ENCODE data around the gene ESR2. TPM values are rescaled to one million over a fixed set of nuclear protein-coding genes. Genes with fewer than 3 reads are reported as not detected.

The ESR2 gene
- total and polyA plus RNA-seq, 2 donors (not counting 3 experiments of a cell fraction or from before 2014, with no cell fraction given): 0.10 to 0.58 TPM

GRCh38 chr14:64092338-64092737 lies 201.8 kb downstream of the ESR2 start:
- H2AFZ ChIP-seq (ENCODE audit: low read depth, low read length): no peak overlapping the region
- no peak overlapping the region for H3K4me2 ChIP-seq (ENCODE audit: insufficient read depth, low read length)
- no peak overlapping the region for H3K27ac ChIP-seq (ENCODE audit: insufficient read depth, low read depth, low read length)
- POLR2A ChIA-PET: no interaction called here
- no peaks in the 10 kb centered on the region for H4K20me1 ChIP-seq (replicated peaks; ENCODE audit: control insufficient read depth, extremely low read depth, insufficient read depth, low read length)
- BruUV-seq (replicated peaks): no TSS peak
- H3K27me3 ChIP-seq (ENCODE audit: control insufficient read depth in 2 of 2, insufficient read depth in 2 of 2, low read length in 2 of 2): no peaks in the 10 kb centered on the region
- CTCF ChIA-PET: no interaction called here
- H3K79me2 ChIP-seq (ENCODE audit: control insufficient read depth, insufficient read depth, low read length): no peaks in the 10 kb centered on the region
- no peak for DNase-seq (ENCODE audit: low read depth, low spot score)
- H3K9me1 ChIP-seq (replicated peaks; ENCODE audit: control insufficient read depth, extremely low read depth, insufficient read depth, low read length): no peaks in the 10 kb centered on the region
- no peak overlapping the region for H3K9ac ChIP-seq (replicated peaks; ENCODE audit: extremely low read depth, insufficient read depth, low read length)
- TF ChIP-seq POLR2A (IDR thresholded peaks at IDR 0.05; ENCODE audit: low read depth, low read length) (no peak), MAX (IDR thresholded peaks at IDR 0.05; ENCODE audit: insufficient read depth, insufficient read length) (no peak), FOS (IDR thresholded peaks at IDR 0.05; ENCODE audit: borderline replicate concordance, insufficient read depth, low read length) (no peak), POLR2AphosphoS5 (IDR thresholded peaks at IDR 0.05; ENCODE audit: insufficient read depth, low read depth, low read length) (no peak), CTCF (IDR thresholded peaks at IDR 0.05; ENCODE audit: extremely low read depth in 1 of 2, insufficient read depth in 1 of 2, low read depth in 1 of 2, low read length in 2 of 2) (no peak), EZH2 (IDR thresholded peaks at IDR 0.05; ENCODE audit: borderline replicate concordance, low read depth, low read length, severe bottlenecking) (no peak), MYC (IDR thresholded peaks at IDR 0.05; ENCODE audit: low read depth, low read length) (no peak)
- dilution Hi-C loops (cut with MboI; ENCODE audit: extremely low pct_ligation_motif_present, low sequenced_read_pairs) (no loop called here), intact Hi-C loops (cut with micrococcal nuclease) (no loop called here)
- no peak overlapping the region for H3K4me3 ChIP-seq (replicated peaks in 1 of 3; ENCODE audit: insufficient read depth in 1 of 3, low read depth in 1 of 3, low read length in 3 of 3)
- no peaks in the 10 kb centered on the region for H3K9me3 ChIP-seq (replicated peaks; ENCODE audit: control insufficient read depth, insufficient read depth, low read length)
- H3K4me1 ChIP-seq (ENCODE audit: control insufficient read depth, extremely low read depth, insufficient read depth, low read length): no peaks in the 10 kb centered on the region
- FAIRE-seq: no peak
- peaks cover 0 to under 1% of the 10 kb centered on the region in 2 experiments for H3K36me3 ChIP-seq (ENCODE audit: control insufficient read depth in 2 of 2, extremely low read depth in 1 of 2, insufficient read depth in 2 of 2, low read length in 2 of 2)
